ENCODE results near the gene TMED1. TPM values are rescaled to one million over a fixed set of nuclear protein-coding genes. Genes with fewer than 3 reads are reported as not detected.
"Not testable (repeated sequence)": the region's sequence is repeated elsewhere in the genome, so short reads cannot be mapped to it uniquely, and the experiment has no call there.

The TMED1 gene
- total RNA-seq, 3 donors from 2014 or later: 27.2 to 51.2 (median 42.4) TPM

GRCh38 chr19:10881403-10882107 is 45.5 kb upstream of the TMED1 start:
- no peaks in the 10 kb centered on the region for H3K4me1 ChIP-seq
- intact Hi-C loops (cut with DNase I; ENCODE audit: low total_unique reads): no loop called here

GRCh38 chr19:10878253-10878652 is 42.2 kb upstream of the TMED1 start:
- TF ChIP-seq CTCF (IDR thresholded peaks at IDR 0.05): no peak
- no peak for TF ChIP-seq POLR2AphosphoS5 (IDR thresholded peaks at IDR 0.05)
- no peak for TF ChIP-seq POLR2A (IDR thresholded peaks at IDR 0.05)
- Histone ChIP-seq H3K36me3 (no peaks in the 10 kb centered on the region), H3K27ac (peak overlapping the region in 1 of 2 donors; percentile 5), H3K4me1 (no peaks in the 10 kb centered on the region), H3K27me3 (no peaks in the 10 kb centered on the region), H3K9me3 (no peaks in the 10 kb centered on the region), H3K4me3 (no peak overlapping the region)
- intact Hi-C loops (cut with DNase I; ENCODE audit: low total_unique reads): loop anchor here (2.0 kb wide), 1 partner anchor 307 kb away; no protein-coding TSS in a partner anchor
- no peak for DNase-seq (ENCODE audit: low spot score in 2 of 2)

More at GRCh38 chr19:10881403-10882107, 45.5 kb upstream of the TMED1 start:
- H3K4me3 ChIP-seq: no peak overlapping the region
- no peaks in the 10 kb centered on the region for H3K36me3 ChIP-seq
- H3K9me3 ChIP-seq: no peaks in the 10 kb centered on the region
- no peak overlapping the region for H3K27ac ChIP-seq
- TF ChIP-seq POLR2AphosphoS5 (IDR thresholded peaks at IDR 0.05) (no peak), POLR2A (IDR thresholded peaks at IDR 0.05) (no peak)
- DNase-seq (ENCODE audit: low spot score in 2 of 2): no peak
- no peaks in the 10 kb centered on the region for H3K27me3 ChIP-seq

- H3K36me3 ChIP-seq; H3K4me3 ChIP-seq; H3K4me1 ChIP-seq; H3K27ac ChIP-seq; H3K9me3 ChIP-seq; H3K27me3 ChIP-seq; DNase-seq (ENCODE audit: low spot score in 2 of 2): not testable (repeated sequence)
- intact Hi-C loops (cut with DNase I; ENCODE audit: low total_unique reads): loop anchor here (2.0 kb wide), 1 partner anchor 307 kb away; no protein-coding TSS in a partner anchor
Observed at GRCh38 chr19:10877608-10878007, 41.6 kb upstream of the TMED1 start.

- Histone ChIP-seq H3K4me3 (no peak overlapping the region), H3K36me3 (no peaks in the 10 kb centered on the region), H3K4me1 (no peaks in the 10 kb centered on the region), H3K9me3 (no peaks in the 10 kb centered on the region), H3K27ac (peak overlapping the region in 1 of 2 donors; percentile 34), H3K27me3 (no peaks in the 10 kb centered on the region)
- DNase-seq (ENCODE audit: low spot score in 2 of 2): no peak
- intact Hi-C loops (cut with DNase I; ENCODE audit: low total_unique reads): no loop called here
- TF ChIP-seq POLR2AphosphoS5 (IDR thresholded peaks at IDR 0.05) (no peak), POLR2A (IDR thresholded peaks at IDR 0.05) (no peak), CTCF (IDR thresholded peaks at IDR 0.05) (no peak)
Observed at GRCh38 chr19:10876459-10877240, 40.6 kb upstream of the TMED1 start.

GRCh38 chr19:10874024-10874423 is 38.0 kb upstream of the TMED1 start:
- DNase-seq (ENCODE audit: low spot score in 2 of 2): no peak
- Histone ChIP-seq H3K9me3 (no peaks in the 10 kb centered on the region), H3K36me3 (no peaks in the 10 kb centered on the region), H3K27ac (no peak overlapping the region), H3K4me3 (no peak overlapping the region), H3K4me1 (no peaks in the 10 kb centered on the region), H3K27me3 (no peaks in the 10 kb centered on the region)
- intact Hi-C loops (cut with DNase I; ENCODE audit: low total_unique reads): no loop called here
- no peak for TF ChIP-seq POLR2AphosphoS5 (IDR thresholded peaks at IDR 0.05)
- TF ChIP-seq CTCF (IDR thresholded peaks at IDR 0.05): no peak
- no peak for TF ChIP-seq POLR2A (IDR thresholded peaks at IDR 0.05)

GRCh38 chr19:10872546-10873107 is 36.6 kb upstream of the TMED1 start:
- H3K36me3 ChIP-seq: no peaks in the 10 kb centered on the region
- no peaks in the 10 kb centered on the region for H3K27me3 ChIP-seq
- no peak for DNase-seq (ENCODE audit: low spot score in 2 of 2)
- TF ChIP-seq POLR2A (IDR thresholded peaks at IDR 0.05) (no peak), POLR2AphosphoS5 (IDR thresholded peaks at IDR 0.05) (no peak), CTCF (IDR thresholded peaks at IDR 0.05) (no peak)
- intact Hi-C loops (cut with DNase I; ENCODE audit: low total_unique reads): no loop called here
- H3K9me3 ChIP-seq: no peaks in the 10 kb centered on the region
- peak overlapping the region; percentile 73 to 97 (median 92) for H3K4me3 ChIP-seq
- H3K27ac ChIP-seq: peak overlapping the region; percentile 78 to 95
- no peaks in the 10 kb centered on the region for H3K4me1 ChIP-seq

Data from breast epithelium (tissue), 4 donors.